ENCODE measurements around the gene IFT22. TPM values are rescaled to one million over a fixed set of nuclear protein-coding genes. Genes with fewer than 3 reads are reported as not detected.
A peak's percentile ranks its signal among the peaks of the same experiment; 100 is the strongest.

IFT22 gene
- total RNA-seq, 1 experiment from 2014 or later: 41.9 TPM

DNA sequence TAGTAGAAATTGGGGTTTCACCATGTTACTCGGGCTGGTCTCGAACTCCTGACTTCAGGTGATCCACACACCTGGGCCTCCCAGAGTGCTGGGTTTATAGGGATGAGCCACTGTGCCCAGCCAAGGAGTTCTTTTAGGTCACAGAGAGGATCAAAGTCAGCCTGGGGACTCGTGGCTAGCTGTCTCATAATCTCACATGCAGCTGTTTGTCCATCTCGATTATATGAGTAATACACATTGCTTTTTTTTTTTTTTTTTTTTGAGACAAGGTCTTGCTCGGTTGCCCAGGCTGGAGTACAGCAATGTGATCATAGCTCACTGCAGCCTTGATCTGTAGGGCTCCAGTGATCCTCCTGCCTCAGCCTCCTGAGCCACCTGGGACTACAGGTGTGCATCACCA lies 2.2 kb downstream of the IFT22 start:
- POLR2A ChIA-PET (ENCODE audit: low non-redundant PET): no interaction called here
- Histone ChIP-seq H3K36me3 (ENCODE audit: insufficient read depth, low read length, poor library complexity, severe bottlenecking) (peaks cover 14% of the 10 kb centered on the region), H3K4me3 (ENCODE audit: low read depth, low read length, poor library complexity, severe bottlenecking) (no peak overlapping the region), H3K4me1 (ENCODE audit: insufficient read depth, low read length, poor library complexity, severe bottlenecking) (peaks cover 4% of the 10 kb centered on the region), H3K27ac (ENCODE audit: low read depth, low read length, poor library complexity, severe bottlenecking) (no peak overlapping the region), H3K9me3 (ENCODE audit: low read depth, low read length, poor library complexity, severe bottlenecking) (no peaks in the 10 kb centered on the region), H3K27me3 (replicated peaks; ENCODE audit: insufficient read depth, low read depth, low read length, poor library complexity) (no peaks in the 10 kb centered on the region)
- DNase-seq (ENCODE audit: low spot score): no peak
- CTCF ChIA-PET: no interaction called here
- no peak for TF ChIP-seq CTCF (conservative IDR thresholded peaks at IDR 0.05; ENCODE audit: low read depth, low read length)
- no peak for TF ChIP-seq EZH2 (IDR thresholded peaks at IDR 0.05; ENCODE audit: borderline replicate concordance, low read depth, low read length, poor library complexity, severe bottlenecking)
- no TSS peak for BruUV-seq (replicated peaks)
- intact Hi-C loops (cut with micrococcal nuclease; ENCODE audit: unreplicated experiment): no loop called here

- DNase-seq (ENCODE audit: low spot score): peak; percentile 72
- Histone ChIP-seq H3K36me3 (ENCODE audit: insufficient read depth, low read length, poor library complexity, severe bottlenecking) (peaks cover 29% of the 10 kb centered on the region), H3K4me1 (ENCODE audit: insufficient read depth, low read length, poor library complexity, severe bottlenecking) (no peaks in the 10 kb centered on the region), H3K9me3 (ENCODE audit: low read depth, low read length, poor library complexity, severe bottlenecking) (peaks cover 8% of the 10 kb centered on the region), H3K27ac (ENCODE audit: low read depth, low read length, poor library complexity, severe bottlenecking) (no peak overlapping the region), H3K4me3 (ENCODE audit: low read depth, low read length, poor library complexity, severe bottlenecking) (no peak overlapping the region), H3K27me3 (replicated peaks; ENCODE audit: insufficient read depth, low read depth, low read length, poor library complexity) (no peaks in the 10 kb centered on the region)
- TF ChIP-seq EZH2 (IDR thresholded peaks at IDR 0.05; ENCODE audit: borderline replicate concordance, low read depth, low read length, poor library complexity, severe bottlenecking): no peak
- peak; percentile 75 for TF ChIP-seq CTCF (conservative IDR thresholded peaks at IDR 0.05; ENCODE audit: low read depth, low read length)
- no TSS peak for BruUV-seq (replicated peaks)
- CTCF ChIA-PET: no interaction called here
- POLR2A ChIA-PET (ENCODE audit: low non-redundant PET): interaction anchor here (0.7 kb wide), 1 partner anchor 17 kb away, joined by 15 read pairs; no protein-coding TSS in a partner anchor
- intact Hi-C loops (cut with micrococcal nuclease; ENCODE audit: unreplicated experiment): no loop called here
These were observed 6.3 kb downstream of the IFT22 start for GRCh38 chr7:101315336-101315735.

DNA sequence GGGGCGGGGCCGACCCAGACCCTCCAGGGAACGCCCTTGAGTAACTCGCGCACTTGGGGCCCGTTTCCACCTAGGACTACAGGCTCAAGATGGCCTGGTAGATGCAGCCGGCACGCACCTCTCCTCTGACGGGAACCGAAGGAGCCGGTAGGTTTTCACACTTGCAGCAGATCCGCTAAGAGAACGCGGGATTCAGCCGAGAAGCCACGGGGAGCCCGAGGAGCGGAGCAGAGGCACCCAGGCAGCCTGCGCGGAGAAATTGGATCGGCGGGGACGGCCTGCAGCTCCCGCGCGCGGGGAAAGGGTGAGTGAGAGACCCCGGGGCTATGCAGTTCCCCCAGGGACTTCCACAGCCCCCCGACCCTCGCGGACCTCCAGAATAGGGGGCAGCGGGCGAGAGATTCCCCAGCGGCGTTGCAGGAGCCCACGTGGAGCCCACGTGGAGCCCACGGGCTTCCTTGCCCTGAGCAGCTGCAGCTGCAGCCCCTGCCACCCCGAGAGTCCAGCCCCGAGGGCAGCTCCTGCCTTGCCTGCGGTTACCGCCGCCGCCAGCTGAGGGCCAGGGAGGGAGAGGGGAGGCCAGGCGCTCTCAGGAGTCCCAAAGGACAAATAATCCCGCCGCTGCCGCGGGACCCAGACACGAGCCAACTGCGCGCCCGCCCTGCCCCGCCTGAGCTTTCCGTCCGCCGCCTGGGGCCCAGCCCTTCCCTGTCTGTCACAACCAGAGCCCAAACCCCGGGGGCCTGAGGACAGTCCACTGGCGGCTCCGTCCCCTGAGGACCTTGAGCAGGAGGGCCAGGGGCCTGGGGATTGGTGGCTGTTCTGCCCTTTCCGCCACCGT lies 13.1 kb downstream of the IFT22 start:
- peak overlapping the region; percentile 53 for H3K4me3 ChIP-seq (ENCODE audit: low read depth, low read length, poor library complexity, severe bottlenecking)

More for the DNA sequence above, 13.1 kb downstream of the IFT22 start:
- ChIA-PET CTCF (interaction anchor here (0.6 to 1.5 kb wide), 3 partner anchors 13 to 196 kb away, joined by 3 to 4 read pairs (median 3); partner anchors contain the start of gene IFT22), POLR2A (ENCODE audit: low non-redundant PET) (interaction anchor here (0.6 to 0.7 kb wide), 2 partner anchors 195 to 632 kb away, joined by 3 to 7 read pairs; no protein-coding TSS in a partner anchor)
- intact Hi-C loops (cut with micrococcal nuclease; ENCODE audit: unreplicated experiment): no loop called here
- TF ChIP-seq CTCF (conservative IDR thresholded peaks at IDR 0.05; ENCODE audit: low read depth, low read length): no peak
- no peak for TF ChIP-seq EZH2 (IDR thresholded peaks at IDR 0.05; ENCODE audit: borderline replicate concordance, low read depth, low read length, poor library complexity, severe bottlenecking)
- peaks cover 11% of the 10 kb centered on the region for H3K9me3 ChIP-seq (ENCODE audit: low read depth, low read length, poor library complexity, severe bottlenecking)
- peak; percentile 84 for DNase-seq (ENCODE audit: low spot score)
- peaks cover 6% of the 10 kb centered on the region for H3K27me3 ChIP-seq (replicated peaks; ENCODE audit: insufficient read depth, low read depth, low read length, poor library complexity)
- H3K4me1 ChIP-seq (ENCODE audit: insufficient read depth, low read length, poor library complexity, severe bottlenecking): no peaks in the 10 kb centered on the region
- peak overlapping the region; percentile 19 for H3K27ac ChIP-seq (ENCODE audit: low read depth, low read length, poor library complexity, severe bottlenecking)
- BruUV-seq (replicated peaks): no TSS peak
- H3K36me3 ChIP-seq (ENCODE audit: insufficient read depth, low read length, poor library complexity, severe bottlenecking): peaks cover 16% of the 10 kb centered on the region

Measured in A673 (cell line).